H1 (cell line): ENCODE measurements around the gene CCDC112. TPM values are rescaled to one million over a fixed set of nuclear protein-coding genes. Genes with fewer than 3 reads are reported as not detected.

Experiments used
- CTCF ChIA-PET: fragments of 300-600 bp; sonication (Branson Sonifier 250); formaldehyde crosslinking; loops from one replicate; lab custom pipeline; 2021; ENCODE audit not compliant: partially characterized antibody; lab: Charles Lee
- POLR2A ChIA-PET: fragments of 300-600 bp; sonication (Branson Sonifier 250); formaldehyde crosslinking; loops from one replicate; lab custom pipeline; 2021; ENCODE audit warnings: inconsistent platforms; ENCODE audit not compliant: partially characterized antibody; lab: Charles Lee
- DNase-seq, 2 experiments: peaks; one replicate each; pipeline versions ENCODE4 v3.0.0 to v3.0.0-alpha.2; 2010 to 2022; ENCODE audit warnings: low spot score in 2 of 2, low read depth in 1 of 2, mixed read lengths in 1 of 2
- FAIRE-seq: peaks from 2 replicates; lab custom pipeline; 2011; peaks lifted over from hg19 to GRCh38; lab: Jason Lieb, UNC
- H2AFZ ChIP-seq: 2 replicates; pipeline ENCODE4 v1.8.1; 2012; ENCODE audit warnings: low read length, inconsistent platforms
- H2AK5ac ChIP-seq: 2 replicates; pipeline ENCODE4 v1.6.1; 2013; ENCODE audit warnings: low read depth, low read length
- H2BK120ac ChIP-seq: replicated peaks from 2 replicates; pipeline ENCODE3; 2013; ENCODE audit warnings: low read depth, low read length, inconsistent platforms
- H2BK12ac ChIP-seq: 2 replicates; pipeline ENCODE4 v1.6.1; 2013; ENCODE audit warnings: low read depth, low read length
- H2BK15ac ChIP-seq: 2 replicates; pipeline ENCODE4 v1.6.1; 2013; ENCODE audit warnings: low read length
- H2BK20ac ChIP-seq: 2 replicates; pipeline ENCODE4 v1.6.1; 2013; ENCODE audit warnings: low read length
- H2BK5ac ChIP-seq: 2 replicates; pipeline ENCODE4 v1.6.1; 2013; ENCODE audit warnings: low read depth, low read length
- H3K14ac ChIP-seq: 2 replicates; pipeline ENCODE4 v1.6.1; 2013; ENCODE audit warnings: inconsistent platforms; ENCODE audit not compliant: insufficient read length
- H3K18ac ChIP-seq: 2 replicates; pipeline ENCODE4 v1.6.1; 2013; ENCODE audit warnings: low read length; ENCODE audit errors: extremely low read depth
- H3K23ac ChIP-seq: 2 replicates; pipeline ENCODE4 v1.6.1; 2013; ENCODE audit warnings: inconsistent platforms; ENCODE audit not compliant: insufficient read length
- H3K23me2 ChIP-seq: 2 replicates; pipeline ENCODE4 v1.6.1; 2013; ENCODE audit warnings: low read depth, low read length
- H3K27ac ChIP-seq: 2 replicates; pipeline ENCODE4 v1.6.1; 2011; ENCODE audit warnings: low read depth, low read length, inconsistent platforms
- H3K27me3 ChIP-seq, 4 experiments: replicated peaks in 1 of 4; 1 replicate in 1 of 4; 2 replicates in 3 of 4; pipeline versions ENCODE4 v1.6.1 to v1.8.1; 2011 to 2013; ENCODE audit warnings: low read length in 3 of 4, mild to moderate bottlenecking in 3 of 4, inconsistent platforms in 2 of 4, mixed read lengths in 2 of 4, moderate library complexity in 1 of 4; ENCODE audit not compliant: control insufficient read depth in 3 of 4, insufficient read depth in 3 of 4; ENCODE audit errors: extremely low read depth in 1 of 4
- H3K36me3 ChIP-seq, 4 experiments: 2 replicates each; pipeline versions ENCODE4 v1.6.1 to v1.8.1; 2011 to 2013; ENCODE audit warnings: mild to moderate bottlenecking in 4 of 4, low read length in 3 of 4, moderate library complexity in 2 of 4, control low read depth in 1 of 4, inconsistent platforms in 1 of 4; ENCODE audit not compliant: insufficient read depth in 4 of 4, control insufficient read depth in 2 of 4
- H3K4ac ChIP-seq: replicated peaks from 2 replicates; pipeline ENCODE3; 2013; ENCODE audit warnings: low read length, low read depth, mixed read lengths, inconsistent platforms; ENCODE audit not compliant: insufficient read length
- H3K4me1 ChIP-seq, 4 experiments: replicated peaks in 1 of 4; 1 replicate in 1 of 4; 2 replicates in 3 of 4; pipeline versions ENCODE4 v1.6.1 to v1.8.1; 2011 to 2013; ENCODE audit warnings: low read length in 3 of 4, inconsistent platforms in 2 of 4, mixed read lengths in 1 of 4; ENCODE audit not compliant: insufficient read depth in 4 of 4, control insufficient read depth in 3 of 4
- H3K4me2 ChIP-seq, 2 experiments: 2 replicates each; pipeline versions ENCODE4 v1.6.1 to v1.8.1; 2011 to 2013; ENCODE audit warnings: low read depth in 2 of 2, low read length in 2 of 2, control low read depth in 1 of 2, inconsistent platforms in 1 of 2, mild to moderate bottlenecking in 1 of 2; ENCODE audit not compliant: insufficient read depth in 1 of 2
- H3K4me3 ChIP-seq, 4 experiments: fragments of 200-600, 300-600 bp in 1 of 4; sonication (generic), shearing (Covaris generic), sonication (Bioruptor Twin) in 1 of 4; 2 replicates each; pipeline versions ENCODE4 v1.5.1 to v1.8.1; 2011 to 2016; ENCODE audit warnings: low read length in 4 of 4, low read depth in 3 of 4, control low read depth in 2 of 4, inconsistent platforms in 2 of 4, mild to moderate bottlenecking in 2 of 4, mixed read lengths in 1 of 4, moderate library complexity in 1 of 4; ENCODE audit not compliant: insufficient read depth in 2 of 4; ENCODE audit errors: extremely low read depth in 1 of 4
- H3K56ac ChIP-seq: replicated peaks from 2 replicates; pipeline ENCODE3; 2013; ENCODE audit warnings: low read depth, mild to moderate bottlenecking, mixed read lengths, low read length, inconsistent platforms; ENCODE audit not compliant: insufficient read length
- H3K79me1 ChIP-seq: 2 replicates; pipeline ENCODE4 v1.6.1; 2013; ENCODE audit warnings: low read depth, low read length, control low read depth
- H3K79me2 ChIP-seq, 2 experiments: 2 replicates each; pipeline versions ENCODE4 v1.6.1 to v1.8.1; 2012 to 2013; ENCODE audit warnings: low read length in 2 of 2, mild to moderate bottlenecking in 2 of 2, inconsistent platforms in 1 of 2; ENCODE audit not compliant: insufficient read depth in 2 of 2, control insufficient read depth in 1 of 2
- H3K9ac ChIP-seq, 4 experiments: replicated peaks in 1 of 4; 1 replicate in 1 of 4; 2 replicates in 3 of 4; pipeline versions ENCODE4 v1.6.1 to v1.8.1; 2011 to 2013; ENCODE audit warnings: low read depth in 3 of 4, low read length in 3 of 4, control low read depth in 2 of 4, mild to moderate bottlenecking in 2 of 4, moderate library complexity in 2 of 4, inconsistent platforms in 1 of 4; ENCODE audit errors: extremely low read depth in 1 of 4
- H3K9me3 ChIP-seq, 2 experiments: 2 replicates each; pipeline versions ENCODE4 v1.6.1 to v1.8.1; 2012 to 2013; ENCODE audit warnings: mild to moderate bottlenecking in 2 of 2, moderate library complexity in 2 of 2, control low read depth in 1 of 2, inconsistent platforms in 1 of 2, low read depth in 1 of 2, low read length in 1 of 2, mixed read lengths in 1 of 2; ENCODE audit not compliant: insufficient read depth in 2 of 2
- H4K20me1 ChIP-seq, 2 experiments: replicated peaks in 1 of 2; 2 replicates each; pipeline versions ENCODE3 to v1.8.1; 2011 to 2013; ENCODE audit warnings: inconsistent platforms in 2 of 2, low read length in 2 of 2, mild to moderate bottlenecking in 1 of 2; ENCODE audit not compliant: insufficient read depth in 2 of 2, control insufficient read depth in 1 of 2
- H4K5ac ChIP-seq: 2 replicates; pipeline ENCODE4 v1.6.1; 2013; ENCODE audit warnings: low read length, low read depth, mixed read lengths, inconsistent platforms; ENCODE audit not compliant: insufficient read length
- H4K8ac ChIP-seq: 2 replicates; pipeline ENCODE4 v1.8.0; 2013; ENCODE audit warnings: mild to moderate bottlenecking, moderate library complexity, low read length, inconsistent platforms; ENCODE audit not compliant: insufficient read depth; ENCODE audit errors: extremely low read depth
- H4K91ac ChIP-seq: replicated peaks from 2 replicates; pipeline ENCODE3; 2013; ENCODE audit warnings: low read length, mixed read lengths, inconsistent platforms; ENCODE audit not compliant: insufficient read length
- CBX8 ChIP-seq: fragments of 300-800, 300-1000 bp; sonication (generic); IDR thresholded peaks from 2 replicates; pipeline ENCODE4 v1.7.1; 2016; ENCODE audit warnings: low read depth, low read length, borderline replicate concordance
- CREB1 ChIP-seq: IDR thresholded peaks from 2 replicates; pipeline ENCODE4 v1.6.1; 2012; ENCODE audit warnings: inconsistent platforms
- PHF8 ChIP-seq: fragments of 200-600 bp; sonication (generic); conservative IDR thresholded peaks from 2 replicates; pipeline ENCODE4 v1.7.1; 2012; ENCODE audit warnings: low read depth, mild to moderate bottlenecking, inconsistent platforms, low read length, moderate library complexity
- WGBS, 2 experiments: shearing (Covaris generic) in 1 of 2; methylation state at CpG; one replicate each; pipeline versions ENCODE4 v1.1.6 to v1.1.7; 2013 to 2015; ENCODE audit warnings: low lambda C conversion rate in 2 of 2, mixed read lengths in 2 of 2, inconsistent platforms in 1 of 2, low coverage in 1 of 2, missing lambda C conversion rate in 1 of 2; ENCODE audit not compliant: insufficient replicate concordance in 2 of 2, insufficient coverage in 1 of 2, insufficient read length in 1 of 2; ENCODE audit errors: extremely low coverage in 1 of 2, missing lambda C conversion rate in 1 of 2; 5-methylcytosine and 5-hydroxymethylcytosine counted together
- polyA plus RNA-seq, 7 experiments: library from polyadenylated mRNA; depleted of rRNA in 3 of 7; stranded (reverse) in 5 of 7; unstranded in 2 of 7; fragments of >200 nt in 5 of 7; fragments of 200-250 nt in 2 of 7; gene quantifications; 1 replicate in 5 of 7; 2 replicates in 1 of 7; 4 replicates in 1 of 7; pipeline versions ENCODE4 v1.2.1 to v1.2.3, GENCODE V29; 2011 to 2013; ENCODE audit warnings: missing spikeins in 2 of 7, mixed read lengths in 2 of 7
- total RNA-seq: library from RNA; stranded (reverse); fragmentation: NEBNext Ultra II Directional; extraction: Animal tissue kit (Norgen Biotek cat#: 25700); gene quantifications from 2 replicates; pipeline ENCODE4 v1.2.1, GENCODE V29; 2021

The CCDC112 gene
- total and polyA plus RNA-seq, 2 of the 8 experiments (the other 6 are each of a cell fraction or from before 2014, with no cell fraction given): 3.3 to 15.6 TPM

- H2BK20ac ChIP-seq: no peak overlapping the region
- CTCF ChIA-PET: interaction anchor here (1.2 to 3.6 kb wide), 3 partner anchors 15 to 52 kb away, joined by 3 to 20 read pairs (median 5); no protein-coding TSS in a partner anchor
- no peak overlapping the region for H3K18ac ChIP-seq
These were observed 40.5 kb upstream of the CCDC112 start for GRCh38 chr5:115336964-115337363.

More at GRCh38 chr5:115336964-115337363, 40.5 kb upstream of the CCDC112 start:
- no peak overlapping the region for H4K91ac ChIP-seq
- no peak overlapping the region for H3K23ac ChIP-seq
- H2AK5ac ChIP-seq: no peak overlapping the region
- 86% methylated on average over 1 of the region's 1 CpG; no CpG with 5 or more reads in 1 of the 2 experiments for WGBS, 2 experiments
- H3K4ac ChIP-seq: no peak overlapping the region
- H3K27ac ChIP-seq: no peak overlapping the region
- no peak overlapping the region for H4K5ac ChIP-seq
- H2BK5ac ChIP-seq: no peak overlapping the region
- no peak overlapping the region for H2AFZ ChIP-seq
- H3K36me3 ChIP-seq: no peaks in the 10 kb centered on the region
- FAIRE-seq: no peak
- H2BK120ac ChIP-seq: no peak overlapping the region
- no peak for TF ChIP-seq CBX8
- no peak for TF ChIP-seq CREB1
- TF ChIP-seq PHF8: no peak
- H3K27me3 ChIP-seq: no peaks in the 10 kb centered on the region
- H3K4me2 ChIP-seq: no peak overlapping the region
- H4K8ac ChIP-seq: no peak overlapping the region
- H4K20me1 ChIP-seq: no peaks in the 10 kb centered on the region
- no peak for DNase-seq
- H3K9me3 ChIP-seq: no peaks in the 10 kb centered on the region
- no peaks in the 10 kb centered on the region for H3K23me2 ChIP-seq
- H3K56ac ChIP-seq: no peak overlapping the region
- no peak overlapping the region for H3K9ac ChIP-seq
- H3K14ac ChIP-seq: no peak overlapping the region
- H3K79me2 ChIP-seq: no peaks in the 10 kb centered on the region
- H3K4me1 ChIP-seq: no peaks in the 10 kb centered on the region
- H3K4me3 ChIP-seq: no peak overlapping the region
- no peak overlapping the region for H2BK12ac ChIP-seq
- H2BK15ac ChIP-seq: no peak overlapping the region
- POLR2A ChIA-PET: no interaction called here
- H3K79me1 ChIP-seq: no peaks in the 10 kb centered on the region
